Activated CD4-positive, CD25-positive, alpha-beta regulatory T cell treated with anti-CD3 and anti-CD28 coated beads, Interleukin-2, amount 50 U/mL, for 24 hours (primary cell): Measurements from ENCODE around the gene DTX3.
"Not testable (repeated sequence)": the region's sequence is repeated elsewhere in the genome, so short reads cannot be mapped to it uniquely, and the experiment has no call there.

Experiments used
- ATAC-seq, 2 donors: fragments of 150-1000 bp; cut with Tn5 transposase; one replicate each; pipeline ENCODE4 v1.10.0; 2021; ENCODE audit warnings: mild to moderate bottlenecking in 1 of 2, moderate library complexity in 1 of 2

Gene DTX3

GRCh38 chr12:57607958-57608663 is 3.5 kb downstream of the DTX3 start:
- no peak for ATAC-seq

DNA sequence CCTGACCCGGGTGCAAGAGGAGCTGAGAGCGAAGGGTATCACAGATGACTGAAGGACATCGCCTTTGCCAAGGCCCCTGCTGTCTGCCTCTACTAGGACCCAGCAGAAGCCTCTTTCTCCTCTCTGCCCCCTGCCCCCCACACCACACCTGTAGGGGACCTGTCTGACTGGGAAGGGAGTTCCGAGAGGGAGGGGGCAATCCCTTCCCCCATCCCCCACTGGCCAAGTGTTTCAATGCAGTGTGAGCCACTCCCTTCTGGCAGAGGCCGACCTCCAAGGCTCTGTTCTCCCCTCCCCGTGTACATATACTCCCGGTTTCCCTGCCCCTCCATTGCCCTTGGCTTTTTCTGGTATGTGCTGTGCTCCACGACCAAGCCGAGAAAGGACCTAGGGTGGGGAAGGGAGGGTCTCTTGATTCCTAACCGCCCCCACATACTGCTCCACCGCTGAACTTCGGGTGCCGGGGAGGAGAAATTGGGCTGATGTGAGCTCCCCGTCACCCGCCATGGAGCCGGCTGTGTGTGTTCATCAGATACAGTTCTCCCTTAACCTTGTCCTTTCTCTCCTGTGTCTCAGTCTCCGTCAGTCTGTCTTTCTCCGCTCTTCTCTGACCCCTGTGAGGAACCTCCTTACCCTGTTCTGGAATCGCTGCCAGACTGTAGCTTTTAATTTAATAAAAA is 4.6 kb downstream of the DTX3 start:
- no peak for ATAC-seq

- no peak for ATAC-seq
Measured at GRCh38 chr12:57609781-57610553, 5.3 kb downstream of the DTX3 start.

- peak in 1 of 2 donors; percentile 7 for ATAC-seq
Measured at GRCh38 chr12:57610554-57611107, 6.0 kb downstream of the DTX3 start.

- peak; percentile 76 to 79 for ATAC-seq
Measured at GRCh38 chr12:57611108-57611826, 6.6 kb downstream of the DTX3 start, which contains the start of gene ARHGEF25. TSS of gene ARHGEF25 (plus strand) at chr12:57611435. CDS start at chr12:57611895, 460 bp downstream.

DNA sequence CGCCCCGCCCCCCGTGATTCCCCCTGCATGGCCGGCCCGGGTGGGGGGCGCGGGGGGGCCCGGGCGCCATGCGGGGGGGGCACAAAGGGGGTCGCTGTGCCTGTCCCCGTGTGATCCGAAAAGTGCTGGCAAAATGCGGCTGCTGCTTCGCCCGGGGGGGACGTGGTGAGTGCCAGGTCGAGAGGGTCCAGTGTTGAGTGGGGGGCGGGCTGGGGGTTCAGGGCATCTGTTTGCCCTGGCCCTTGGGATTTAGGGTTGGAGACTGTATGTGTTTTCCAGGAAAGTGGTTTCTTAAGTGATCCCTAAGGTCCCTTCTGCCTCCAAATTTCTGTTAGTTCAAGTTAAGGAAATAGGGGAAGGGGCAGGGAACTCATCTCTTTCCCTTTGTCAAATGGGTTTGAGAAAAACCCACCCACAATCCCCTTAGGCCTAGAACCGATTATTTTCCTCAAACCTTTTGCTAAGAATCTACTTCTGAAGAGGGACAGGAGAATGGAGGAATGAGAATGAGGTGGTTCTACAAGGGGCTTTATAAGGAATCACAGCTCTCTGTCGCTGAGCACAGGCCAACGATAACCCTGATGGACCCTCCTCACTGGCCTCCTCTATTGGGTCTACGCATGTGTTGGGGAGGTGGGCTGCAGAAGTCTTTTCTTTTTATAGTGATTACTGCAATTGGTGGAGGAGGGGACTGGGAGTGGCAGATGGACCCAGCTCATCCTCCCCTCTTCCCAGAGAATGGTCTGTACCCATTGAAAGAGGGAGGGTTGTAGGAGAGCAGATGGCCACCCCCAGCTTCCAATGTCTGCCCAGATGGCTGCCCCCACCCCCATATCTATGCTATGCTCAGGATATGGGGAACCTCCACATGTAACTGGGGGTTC is 7.4 kb downstream of the DTX3 start:
- no peak for ATAC-seq

DNA sequence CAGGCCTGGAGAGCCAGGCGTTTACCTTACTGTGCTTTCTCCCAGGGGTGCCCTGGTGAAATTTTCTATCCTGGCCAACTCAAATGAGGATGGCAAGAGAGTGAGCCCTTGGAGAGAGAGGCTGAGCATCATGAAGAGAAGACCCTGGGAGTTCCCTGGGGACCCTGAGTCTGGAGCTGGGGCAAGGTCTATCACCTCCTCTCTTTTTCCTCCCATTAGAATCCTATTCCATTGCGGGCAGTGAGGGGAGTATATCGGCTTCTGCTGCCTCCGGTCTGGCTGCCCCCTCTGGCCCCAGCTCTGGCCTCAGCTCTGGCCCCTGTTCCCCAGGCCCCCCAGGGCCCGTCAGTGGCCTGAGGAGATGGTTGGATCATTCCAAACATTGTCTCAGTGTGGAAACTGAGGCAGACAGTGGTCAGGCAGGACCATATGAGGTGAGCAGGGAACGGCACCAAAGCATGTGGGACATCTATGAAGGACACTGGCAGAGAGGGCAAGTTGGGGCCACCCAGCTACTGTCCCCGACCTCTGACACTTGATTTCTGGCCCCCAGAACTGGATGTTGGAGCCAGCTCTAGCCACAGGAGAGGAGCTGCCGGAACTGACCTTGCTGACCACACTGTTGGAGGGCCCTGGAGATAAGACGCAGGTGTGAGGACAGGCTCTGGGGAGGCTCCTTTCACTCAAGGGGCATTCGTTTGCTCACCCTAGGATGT is 8.2 kb downstream of the DTX3 start:
- ATAC-seq: no peak

GRCh38 chr12:57613427-57614109 is 8.9 kb downstream of the DTX3 start:
- ATAC-seq: no peak

- no peak for ATAC-seq
Measured at GRCh38 chr12:57614178-57614947, 9.7 kb downstream of the DTX3 start.

DNA sequence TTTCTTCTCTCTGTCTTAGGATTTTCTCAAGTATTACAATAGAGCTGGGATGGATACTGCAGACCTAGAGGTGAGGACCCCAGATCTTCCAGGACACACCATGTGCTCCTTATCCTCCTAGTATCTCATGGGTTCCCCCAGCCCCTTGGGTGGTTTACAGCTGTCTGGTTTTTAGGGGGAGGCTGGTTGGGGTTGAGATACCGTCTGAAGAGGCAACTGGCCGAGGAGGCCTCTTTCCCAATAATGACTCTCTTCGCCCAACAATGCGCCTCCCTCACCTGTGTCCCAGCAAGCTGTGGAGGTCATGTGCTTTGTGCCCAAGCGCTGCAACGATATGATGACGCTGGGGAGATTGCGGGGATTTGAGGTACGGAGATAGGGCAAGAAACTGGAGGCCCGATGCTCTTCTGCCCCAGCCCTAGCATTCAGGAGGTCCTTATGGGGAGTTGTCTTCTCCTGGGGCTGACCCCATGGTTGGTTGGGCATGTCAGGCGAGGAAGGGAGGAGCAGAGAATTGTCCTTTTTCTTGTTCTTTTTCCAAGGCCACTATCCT is 10.4 kb downstream of the DTX3 start:
- no peak for ATAC-seq

- ATAC-seq: no peak
Measured at GRCh38 chr12:57615637-57616036, 11.0 kb downstream of the DTX3 start.

- ATAC-seq: no peak
Measured at GRCh38 chr12:57616383-57617101, 11.9 kb downstream of the DTX3 start.

DNA sequence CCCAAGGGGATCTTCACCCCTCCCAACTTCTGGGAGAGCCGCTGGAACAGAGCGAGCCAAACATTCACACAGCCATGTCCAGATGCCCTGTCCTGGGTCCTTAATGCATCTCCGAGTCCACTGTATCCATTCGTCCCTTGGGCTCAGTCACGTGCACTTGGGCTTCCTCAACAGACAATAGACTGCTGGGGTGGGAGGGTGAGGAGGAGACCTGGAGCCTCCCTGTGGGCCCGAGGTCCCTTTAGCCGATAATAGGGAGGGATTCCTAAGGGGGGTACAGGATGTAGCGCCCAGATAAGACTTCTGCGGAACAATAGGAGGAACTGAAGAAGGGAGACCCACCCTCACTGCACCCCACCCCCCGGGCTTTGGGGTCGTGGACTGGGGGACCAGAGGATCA is 13.3 kb downstream of the DTX3 start:
- ATAC-seq: no peak

- ATAC-seq: not testable (repeated sequence)
Measured at GRCh38 chr12:57618431-57618830, 13.8 kb downstream of the DTX3 start.

GRCh38 chr12:57618966-57619433 is 14.4 kb downstream of the DTX3 start:
- ATAC-seq: no peak

- ATAC-seq: peak in 1 of 2 donors; percentile 31
Measured at GRCh38 chr12:57619434-57620244, 15.0 kb downstream of the DTX3 start.

- ATAC-seq: no peak
Measured at GRCh38 chr12:57620245-57620935, 15.8 kb downstream of the DTX3 start.
